Small intestine (tissue), 7 donors: ENCODE data around the gene GIT1. TPM values are rescaled to one million over a fixed set of nuclear protein-coding genes. Genes with fewer than 3 reads are reported as not detected.
A peak's percentile ranks its signal among the peaks of the same experiment; 100 is the strongest.

Experiments used
- DNase-seq, 2 donors: peaks; one replicate each; pipeline versions ENCODE4 v3.0.0 to v3.0.0-alpha.2; 2013
- FAIRE-seq: peaks from 2 replicates; lab custom pipeline; 2012; peaks lifted over from hg19 to GRCh38; lab: Jason Lieb, UNC
- H3K27ac ChIP-seq, 3 donors: one replicate each; pipeline ENCODE4 v1.5.1; 2013; ENCODE audit warnings: low read length in 2 of 3, mild to moderate bottlenecking in 2 of 3, control low read depth in 1 of 3, inconsistent platforms in 1 of 3, low read depth in 1 of 3, moderate library complexity in 1 of 3
- H3K27me3 ChIP-seq, 3 donors: one replicate each; pipeline ENCODE4 v1.6.1; 2013; ENCODE audit warnings: low read length in 3 of 3, inconsistent platforms in 1 of 3; ENCODE audit not compliant: control insufficient read depth in 3 of 3, insufficient read depth in 3 of 3
- H3K36me3 ChIP-seq, 3 donors: one replicate each; pipeline ENCODE4 v1.6.1; 2013; ENCODE audit warnings: low read length in 3 of 3, inconsistent platforms in 1 of 3, low read depth in 1 of 3, mild to moderate bottlenecking in 1 of 3, moderate library complexity in 1 of 3; ENCODE audit not compliant: control insufficient read depth in 3 of 3, insufficient read depth in 2 of 3
- H3K4me1 ChIP-seq, 3 donors: one replicate each; pipeline ENCODE4 v1.6.1; 2013; ENCODE audit warnings: low read length in 2 of 3, inconsistent platforms in 1 of 3, low read depth in 1 of 3, mild to moderate bottlenecking in 1 of 3, moderate library complexity in 1 of 3; ENCODE audit not compliant: control insufficient read depth in 3 of 3, insufficient read depth in 2 of 3
- H3K4me3 ChIP-seq, 3 donors: one replicate each; pipeline ENCODE4 v1.5.1; 2013; ENCODE audit warnings: low read length in 3 of 3, control low read depth in 1 of 3, inconsistent platforms in 1 of 3, low read depth in 1 of 3, mild to moderate bottlenecking in 1 of 3, moderate library complexity in 1 of 3
- H3K9me3 ChIP-seq, 2 donors: one replicate each; pipeline ENCODE4 v1.6.1; 2013; ENCODE audit warnings: low read depth in 1 of 2, low read length in 1 of 2; ENCODE audit not compliant: control insufficient read depth in 2 of 2, insufficient read depth in 1 of 2
- whole genome bisulfite sequencing, 3 donors: extraction: QIAGEN DNeasy Blood & Tissue Kit; methylation state at CpG; one replicate each; pipeline ENCODE4 v1.1.7; 2013; 5-methylcytosine and 5-hydroxymethylcytosine counted together
- polyA plus RNA-seq, 4 donors: library from polyadenylated mRNA; stranded (reverse) in 3 of 4; unstranded in 1 of 4; fragments of 200-250 nt in 3 of 4; fragments of 120-200 nt in 1 of 4; gene quantifications; one replicate each; pipeline versions ENCODE4 v1.2.1 to v1.2.3, GENCODE V29; 2013
- donor health status: healthy with polysubstance abuse.
- donor health status: control.
- donor health status: control.
- donor health status: Bipolar disorder and iron deficiency.
- donor health status: healthy.

The GIT1 gene
- polyA plus RNA-seq, 4 donors, result 19.7 to 36.2 (median 25.5) TPM

- DNase-seq (no peak), FAIRE-seq (no peak)
- no peaks in the 10 kb centered on the region for H3K9me3 ChIP-seq
- H3K36me3 ChIP-seq, result peaks cover 0 to 8% (median 0%) of the 10 kb centered on the region in 3 donors
- H3K4me1 ChIP-seq, result peaks cover 5 to 47% (median 8%) of the 10 kb centered on the region in 3 donors
- 31 to 62% (median 45%) methylated on average over 14 to 16 of the region's 16 CpGs for WGBS, 3 donors
- no peak overlapping the region for H3K4me3 ChIP-seq
- peaks cover 0 to 77% (median 0%) of the 10 kb centered on the region in 3 donors for H3K27me3 ChIP-seq
- no peak overlapping the region for H3K27ac ChIP-seq
Measured at GRCh38 chr17:29614349-29615047, 25.1 kb upstream of the GIT1 start.

- no peak for FAIRE-seq
- Histone ChIP-seq H3K27ac (no peak overlapping the region), H3K9me3 (no peaks in the 10 kb centered on the region), H3K4me3 (peak overlapping the region in 2 of 3 donors; percentile 11 to 24), H3K4me1 (peaks cover 5 to 47% (median 8%) of the 10 kb centered on the region in 3 donors), H3K27me3 (peaks cover 0 to 71% (median 0%) of the 10 kb centered on the region in 3 donors), H3K36me3 (peaks cover 0 to 8% (median 0%) of the 10 kb centered on the region in 3 donors)
- 15 to 21% (median 16%) methylated on average over 13 of the region's 13 CpGs for WGBS, 3 donors
- DNase-seq, result no peak
Measured at GRCh38 chr17:29613856-29614255, 24.4 kb upstream of the GIT1 start.

DNA sequence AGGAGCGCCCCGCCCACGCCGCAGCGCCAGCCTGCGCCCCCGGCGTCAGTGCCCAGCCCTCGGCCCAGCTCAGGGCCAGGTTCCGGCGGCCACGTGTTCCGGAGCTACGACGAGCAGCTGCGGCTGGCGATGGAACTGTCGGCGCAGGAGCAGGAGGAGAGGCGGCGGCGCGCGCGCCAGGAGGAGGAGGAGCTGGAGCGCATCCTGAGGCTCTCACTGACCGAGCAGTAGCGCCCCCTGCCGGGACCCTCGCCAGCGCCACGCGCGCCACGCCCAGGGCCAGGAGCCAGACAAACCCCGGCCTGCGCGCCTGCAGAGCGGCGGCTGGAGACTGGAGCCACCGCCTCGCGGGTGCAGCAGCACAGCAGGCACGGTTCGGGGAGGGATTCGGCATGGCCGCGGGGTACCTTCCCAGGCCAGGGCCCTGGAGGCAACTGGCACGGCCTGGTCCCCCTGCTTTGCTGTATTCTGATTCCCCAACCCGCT is 23.9 kb upstream of the GIT1 start:
- no peaks in the 10 kb centered on the region for H3K9me3 ChIP-seq
- no peak for FAIRE-seq

GRCh38 chr17:29612404-29613280 is 23.2 kb upstream of the GIT1 start:
- Histone ChIP-seq H3K9me3 (no peaks in the 10 kb centered on the region), H3K27me3 (peaks cover 0 to 58% (median 0%) of the 10 kb centered on the region in 3 donors), H3K4me3 (peak overlapping the region in 1 of 3 donors; percentile 24), H3K36me3 (peaks cover 0 to 8% (median 0%) of the 10 kb centered on the region in 3 donors), H3K4me1 (peaks cover 5 to 41% (median 8%) of the 10 kb centered on the region in 3 donors), H3K27ac (no peak overlapping the region)
- 41 to 57% (median 43%) methylated on average over 60 to 85 of the region's 85 CpGs for WGBS, 3 donors
- DNase-seq (peak in 1 of 2 donors; percentile 41), FAIRE-seq (no peak)

More for the DNA sequence above, 23.9 kb upstream of the GIT1 start:
- H3K27me3 ChIP-seq, result peaks cover 0 to 66% (median 0%) of the 10 kb centered on the region in 3 donors
- H3K27ac ChIP-seq, result no peak overlapping the region
- WGBS, 3 donors, result 0 to 6% (median 1%) methylated on average over 13 to 50 of the region's 50 CpGs
- H3K4me3 ChIP-seq, result peak overlapping the region in 2 of 3 donors; percentile 11 to 24
- H3K4me1 ChIP-seq, result peaks cover 5 to 47% (median 8%) of the 10 kb centered on the region in 3 donors
- H3K36me3 ChIP-seq, result peaks cover 0 to 8% (median 0%) of the 10 kb centered on the region in 3 donors
- DNase-seq, result peak; percentile 87 to 96

DNA sequence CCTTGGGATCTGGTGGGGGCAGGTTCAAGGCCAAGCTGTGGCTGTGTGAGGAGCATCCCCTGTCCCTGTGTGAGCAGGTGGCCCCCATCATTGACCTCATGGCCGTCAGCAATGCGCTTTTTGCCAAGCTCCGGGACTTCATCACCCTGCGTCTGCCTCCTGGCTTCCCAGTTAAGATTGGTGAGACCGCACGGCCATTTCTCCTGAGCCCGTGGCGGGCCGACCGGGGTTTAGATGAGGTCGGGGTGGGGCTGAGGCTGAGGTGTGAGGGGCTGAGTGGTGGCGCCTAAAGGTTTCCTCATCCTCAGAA is 22.6 kb upstream of the GIT1 start:
- Histone ChIP-seq H3K36me3 (peaks cover 0 to 8% (median 0%) of the 10 kb centered on the region in 3 donors), H3K27me3 (peaks cover 0 to 52% (median 0%) of the 10 kb centered on the region in 3 donors), H3K9me3 (no peaks in the 10 kb centered on the region), H3K4me3 (no peak overlapping the region), H3K4me1 (peaks cover 5 to 35% (median 8%) of the 10 kb centered on the region in 3 donors), H3K27ac (no peak overlapping the region)
- FAIRE-seq (no peak), DNase-seq (no peak)
- 92 to 96% (median 93%) methylated on average over 12 of the region's 12 CpGs for WGBS, 3 donors

DNA sequence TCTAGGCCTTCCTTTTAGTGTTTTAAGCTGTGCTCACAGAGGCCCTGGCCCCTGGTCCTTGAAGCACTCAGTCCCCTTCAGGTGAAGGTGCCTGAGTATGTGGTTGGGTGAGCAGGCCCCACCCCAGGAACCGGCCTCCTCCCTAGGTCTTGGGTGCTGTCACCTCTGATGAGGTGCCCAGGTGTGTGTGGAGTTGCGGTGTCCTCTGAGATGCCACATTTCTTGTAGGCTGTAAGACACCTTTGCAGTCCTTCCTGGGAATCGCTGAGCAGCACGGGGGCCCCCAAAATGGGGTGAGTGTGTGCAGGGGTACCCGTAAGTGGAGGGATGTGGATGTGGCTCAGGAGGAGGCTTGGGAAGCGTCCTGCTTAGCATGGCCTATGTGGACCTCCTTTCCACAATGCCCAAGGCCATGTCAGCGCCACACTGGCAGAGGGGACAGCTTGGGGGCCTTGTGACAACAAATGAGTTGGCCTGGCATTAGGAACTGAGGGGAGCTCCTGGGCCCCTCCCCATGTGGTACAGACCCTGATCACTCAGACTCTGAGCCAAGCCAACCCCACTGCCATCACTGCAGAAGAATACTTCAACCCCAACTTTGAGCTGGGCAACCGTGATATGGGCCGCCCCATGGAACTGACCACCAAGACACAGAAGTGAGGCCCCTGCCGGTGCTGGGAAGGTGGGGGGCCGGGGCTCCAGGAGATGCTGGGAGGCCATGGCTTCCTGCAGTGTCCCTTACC is 22.1 kb upstream of the GIT1 start:
- Histone ChIP-seq H3K27me3 (peaks cover 0 to 47% (median 0%) of the 10 kb centered on the region in 3 donors), H3K9me3 (no peaks in the 10 kb centered on the region), H3K4me1 (peaks cover 5 to 30% (median 8%) of the 10 kb centered on the region in 3 donors), H3K4me3 (no peak overlapping the region), H3K36me3 (peaks cover 0 to 8% (median 0%) of the 10 kb centered on the region in 3 donors), H3K27ac (no peak overlapping the region)
- FAIRE-seq (no peak), DNase-seq (no peak)
- WGBS, 3 donors, result 93 to 97% (median 96%) methylated on average over 11 of the region's 11 CpGs

DNA sequence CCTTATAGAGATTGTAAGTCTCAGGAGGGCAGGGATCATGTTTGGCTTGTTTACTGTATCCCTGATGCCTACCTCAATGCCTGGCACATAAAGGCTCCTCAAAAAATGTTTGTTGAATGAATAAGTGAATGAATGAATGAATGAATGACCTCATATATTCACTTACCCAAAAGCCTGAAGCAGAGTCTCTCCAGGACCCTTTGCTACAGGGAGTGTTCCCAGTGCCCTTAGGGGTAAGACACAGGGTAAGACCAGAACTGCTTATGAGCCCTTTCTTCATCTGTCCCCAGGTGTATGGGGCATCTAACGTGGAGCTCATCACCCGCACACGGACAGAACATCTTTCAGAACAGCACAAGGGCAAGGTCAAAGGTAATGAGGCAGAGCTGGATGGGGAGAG is 20.9 kb upstream of the GIT1 start:
- FAIRE-seq, result no peak

More for the DNA sequence above, 20.9 kb upstream of the GIT1 start:
- no peak for DNase-seq
- no peak overlapping the region for H3K27ac ChIP-seq
- no peak overlapping the region for H3K4me3 ChIP-seq
- WGBS, 3 donors, result 69 to 85% (median 77%) methylated on average over 3 of the region's 3 CpGs
- no peaks in the 10 kb centered on the region for H3K9me3 ChIP-seq
- peaks cover 2 to 19% (median 3%) of the 10 kb centered on the region in 3 donors for H3K4me1 ChIP-seq
- peaks cover 0 to 36% (median 0%) of the 10 kb centered on the region in 3 donors for H3K27me3 ChIP-seq
- H3K36me3 ChIP-seq, result peaks cover 0 to 8% (median 0%) of the 10 kb centered on the region in 3 donors
